NCI-H1436 (cell line): ENCODE data around the gene CMC4.

Source experiments
- DNase-seq: peaks from one replicate; lab custom pipeline; 2025; lab: John Stamatoyannopoulos, UW

The CMC4 gene, protein sequence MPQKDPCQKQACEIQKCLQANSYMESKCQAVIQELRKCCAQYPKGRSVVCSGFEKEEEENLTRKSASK

DNA sequence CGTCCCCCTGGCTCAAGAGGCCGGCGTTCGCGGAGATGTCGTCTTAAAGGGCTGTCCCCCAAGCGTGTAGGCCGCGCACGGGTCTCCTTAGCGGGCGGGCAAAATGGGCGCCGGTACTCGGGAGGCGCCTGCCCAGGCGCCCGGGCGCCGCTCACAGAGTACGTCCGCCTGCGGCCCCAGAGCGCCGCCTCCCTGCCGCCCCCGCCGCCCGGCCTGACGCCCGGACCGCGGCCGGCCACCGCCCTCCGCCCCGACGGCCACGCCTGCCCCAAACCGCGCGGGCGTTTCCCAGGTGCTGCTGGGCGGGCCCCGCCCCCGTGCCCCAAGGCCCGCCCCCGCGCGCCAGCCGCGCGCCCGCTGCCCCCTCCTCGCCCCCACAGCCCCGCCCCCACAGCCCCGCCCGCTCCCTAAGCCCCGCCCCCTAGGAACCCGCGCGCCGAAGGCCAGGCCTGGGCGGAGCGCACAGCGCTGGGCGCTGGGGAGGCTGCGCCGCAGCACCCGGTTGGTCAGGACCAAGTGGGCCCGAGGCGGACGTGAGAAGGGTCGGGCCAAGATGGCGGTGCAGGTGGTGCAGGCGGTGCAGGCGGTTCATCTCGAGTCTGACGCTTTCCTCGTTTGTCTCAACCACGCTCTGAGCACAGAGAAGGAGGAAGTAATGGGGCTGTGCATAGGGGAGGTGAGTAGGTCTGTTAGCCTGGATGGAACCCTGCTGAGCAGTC lies at the start of gene CMC4, which contains the start of the genes BRCC3 and MTCP1:
CMC4 (minus strand) TSS at position 162 of the 719 bp plus-strand sequence. CDS start 7,113 bp downstream, outside the sequence.
BRCC3 (plus strand) TSS at position 534 of the 719 bp plus-strand sequence; CDS start at position 554, 20 bp downstream.
MTCP1 (minus strand) TSS at position 162 of the 719 bp plus-strand sequence. CDS start 5,126 bp downstream, outside the sequence.
- peak; percentile 95 for DNase-seq

DNA sequence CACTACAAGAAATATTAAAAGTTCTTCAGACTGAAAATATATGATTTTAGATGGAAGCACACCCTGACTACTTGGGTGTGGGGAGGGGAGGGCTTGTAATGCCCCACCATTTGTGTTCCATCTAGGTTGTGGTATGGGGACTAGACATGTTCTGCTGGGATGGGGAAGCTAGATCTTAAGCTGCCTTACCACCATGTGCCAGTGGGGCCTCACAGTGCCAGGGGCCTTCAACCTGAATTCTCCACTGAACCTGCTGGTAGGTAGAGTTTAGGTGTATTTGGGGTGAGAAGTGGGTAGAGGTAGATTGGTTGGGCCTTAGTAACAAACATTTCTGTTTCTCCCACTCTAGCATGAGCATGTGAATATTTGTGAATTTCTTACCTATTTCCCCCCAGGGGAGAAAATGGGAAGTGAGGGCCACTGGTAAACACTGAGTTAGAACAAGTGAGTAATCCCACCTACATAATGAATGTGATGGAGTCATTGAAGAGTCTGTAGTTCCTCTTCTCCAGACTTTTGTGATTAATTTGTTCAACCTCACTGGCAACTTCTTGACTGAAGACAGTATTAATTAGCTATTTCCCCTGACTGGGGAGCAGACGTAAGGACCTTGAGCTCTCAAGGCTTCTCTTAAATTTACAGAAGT lies 44.4 kb upstream of the CMC4 start:
- DNase-seq: no peak

GRCh38 chrX:155113097-155113496 lies 42.2 kb upstream of the CMC4 start:
- no peak for DNase-seq

DNA sequence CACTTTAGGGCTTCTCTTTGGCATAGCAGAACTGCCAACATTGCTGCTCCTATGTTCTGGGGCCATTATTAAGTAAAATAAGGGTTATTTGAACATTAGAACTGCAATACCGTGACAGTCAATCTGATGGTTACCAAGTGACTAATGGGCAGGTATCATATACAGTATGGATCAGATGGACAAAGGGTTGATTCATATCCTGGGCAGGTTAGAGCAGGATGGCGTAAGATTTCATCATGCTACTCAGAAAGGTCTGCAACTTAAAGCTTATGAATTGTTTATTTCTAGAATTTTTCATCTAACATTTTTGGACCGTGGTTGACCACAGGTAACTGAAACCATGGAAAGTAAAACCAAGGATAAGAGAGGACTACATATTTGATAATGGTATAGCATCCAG lies 41.2 kb upstream of the CMC4 start:
- DNase-seq: no peak

GRCh38 chrX:155108427-155108826 lies 37.5 kb upstream of the CMC4 start:
- DNase-seq: no peak

GRCh38 chrX:155105919-155106318 lies 35.0 kb upstream of the CMC4 start:
- DNase-seq: no peak

DNA sequence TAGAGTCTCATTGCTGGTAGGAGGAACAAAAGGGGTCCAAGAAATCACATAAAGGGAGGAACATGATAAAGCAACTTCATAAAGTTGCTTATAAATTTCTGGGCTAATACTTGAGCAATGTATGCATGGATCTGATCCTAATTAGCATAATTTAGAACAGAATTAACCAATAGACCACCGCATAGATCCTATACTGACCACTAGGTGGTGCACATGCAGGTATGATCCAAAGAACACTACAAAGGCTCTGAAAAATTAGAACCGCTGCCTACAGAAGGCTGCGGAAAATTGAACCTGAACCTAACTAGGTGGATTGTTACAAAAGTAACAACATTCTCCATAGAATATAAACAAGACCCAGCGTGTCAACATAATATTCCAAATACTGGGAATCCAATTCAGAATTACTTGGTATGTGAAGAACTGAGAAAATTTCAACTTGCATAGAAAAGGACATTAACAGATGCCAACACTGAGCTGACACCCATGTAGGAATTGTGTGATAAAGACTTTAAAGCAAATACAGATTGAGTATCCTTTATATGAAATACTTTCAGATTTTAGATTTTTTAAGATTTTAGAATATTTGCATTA lies 23.6 kb upstream of the CMC4 start:
- peak; percentile 44 for DNase-seq

GRCh38 chrX:155086961-155087735 lies 16.2 kb upstream of the CMC4 start:
- DNase-seq: no peak

- DNase-seq: no peak
These were observed 15.4 kb upstream of the CMC4 start for GRCh38 chrX:155086202-155086840.

DNA sequence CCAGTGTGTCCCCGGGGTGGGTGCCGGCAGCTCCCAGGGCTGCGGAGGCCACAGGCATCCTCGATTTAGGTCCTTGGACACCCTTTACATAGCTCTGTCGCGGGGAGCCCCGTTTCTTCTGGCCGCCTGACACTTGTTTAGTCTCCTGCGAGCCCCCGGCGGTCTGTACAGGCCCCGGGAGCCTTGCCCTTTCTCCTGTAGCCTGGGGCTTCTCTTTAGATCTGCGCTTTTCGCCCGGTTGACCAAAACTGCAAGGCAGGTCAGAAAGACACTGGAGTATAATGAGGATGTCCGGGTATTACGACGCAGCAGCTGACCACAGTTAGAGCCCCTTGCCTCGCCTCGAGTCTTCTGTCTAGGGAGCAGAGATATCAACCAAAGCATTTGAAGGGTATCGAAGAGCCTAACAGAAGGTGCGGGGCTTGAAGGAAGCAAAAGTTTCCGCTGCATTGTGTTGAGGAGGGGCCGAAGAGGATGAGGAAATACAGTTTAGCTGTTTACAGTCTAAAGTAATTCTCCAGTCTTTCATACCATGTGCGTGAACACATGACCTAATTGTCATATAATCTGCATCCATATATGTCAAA lies 851 bp upstream of the CMC4 start:
- DNase-seq: no peak

DNA sequence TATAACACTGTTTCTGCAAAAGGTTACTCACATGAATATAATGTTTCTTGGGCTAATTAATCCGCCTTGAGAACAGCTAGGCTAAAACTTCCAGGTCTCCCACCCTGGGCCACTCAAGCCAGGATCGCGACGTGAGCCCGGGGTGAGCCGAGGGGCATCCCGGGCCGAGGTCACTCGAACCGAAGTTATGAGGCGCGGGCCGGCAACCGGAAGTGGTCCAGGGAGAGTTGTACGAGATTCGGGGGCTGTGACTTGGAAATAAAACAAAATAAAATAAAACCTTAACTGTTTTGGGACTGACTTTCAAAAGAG lies 317 bp downstream of the CMC4 start:
- DNase-seq: no peak

- no peak for DNase-seq
These were observed 898 bp downstream of the CMC4 start for GRCh38 chrX:155070038-155070437.

GRCh38 chrX:155069414-155069813 lies 1.5 kb downstream of the CMC4 start:
- DNase-seq: no peak

DNA sequence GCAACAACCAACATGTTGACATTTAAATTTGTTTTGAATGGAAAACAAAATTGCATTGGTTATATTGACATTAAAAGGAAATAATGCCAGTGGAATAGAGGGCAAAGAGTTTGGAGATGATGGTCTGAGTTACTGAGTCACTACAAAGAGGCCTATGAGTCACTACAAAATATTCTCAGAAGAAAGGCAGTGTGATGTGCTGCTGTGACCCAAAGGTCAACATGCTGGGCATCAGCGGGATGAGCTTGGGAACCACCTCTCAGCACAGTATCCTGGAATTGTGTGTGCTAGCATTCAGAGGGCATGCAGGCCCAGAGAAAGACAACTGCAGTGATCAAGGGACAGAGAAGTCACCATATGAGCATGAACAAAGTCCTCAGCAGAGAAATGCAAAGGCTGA lies 2.8 kb downstream of the CMC4 start:
- DNase-seq: no peak

- DNase-seq: no peak
These were observed 5.8 kb downstream of the CMC4 start for GRCh38 chrX:155065035-155065734.

DNA sequence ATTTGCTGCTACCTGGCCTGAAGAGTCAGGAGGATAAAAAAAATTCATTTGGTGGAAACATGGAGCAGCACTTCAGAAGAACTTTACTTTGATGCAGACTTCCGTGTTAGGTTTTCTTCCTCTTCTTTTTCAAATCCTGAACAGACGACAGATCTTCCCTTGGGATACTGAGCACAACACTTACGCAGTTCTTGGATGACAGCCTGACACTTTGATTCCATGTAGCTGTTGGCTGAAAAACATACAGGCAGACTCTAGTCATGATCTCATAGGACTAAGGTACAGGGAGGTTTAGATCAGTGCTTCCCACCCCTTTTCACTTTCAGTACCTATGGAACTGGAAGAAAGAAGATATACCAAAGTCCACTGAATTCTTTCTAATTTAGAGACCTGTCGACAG lies 9.2 kb downstream of the CMC4 start:
- no peak for DNase-seq

DNA sequence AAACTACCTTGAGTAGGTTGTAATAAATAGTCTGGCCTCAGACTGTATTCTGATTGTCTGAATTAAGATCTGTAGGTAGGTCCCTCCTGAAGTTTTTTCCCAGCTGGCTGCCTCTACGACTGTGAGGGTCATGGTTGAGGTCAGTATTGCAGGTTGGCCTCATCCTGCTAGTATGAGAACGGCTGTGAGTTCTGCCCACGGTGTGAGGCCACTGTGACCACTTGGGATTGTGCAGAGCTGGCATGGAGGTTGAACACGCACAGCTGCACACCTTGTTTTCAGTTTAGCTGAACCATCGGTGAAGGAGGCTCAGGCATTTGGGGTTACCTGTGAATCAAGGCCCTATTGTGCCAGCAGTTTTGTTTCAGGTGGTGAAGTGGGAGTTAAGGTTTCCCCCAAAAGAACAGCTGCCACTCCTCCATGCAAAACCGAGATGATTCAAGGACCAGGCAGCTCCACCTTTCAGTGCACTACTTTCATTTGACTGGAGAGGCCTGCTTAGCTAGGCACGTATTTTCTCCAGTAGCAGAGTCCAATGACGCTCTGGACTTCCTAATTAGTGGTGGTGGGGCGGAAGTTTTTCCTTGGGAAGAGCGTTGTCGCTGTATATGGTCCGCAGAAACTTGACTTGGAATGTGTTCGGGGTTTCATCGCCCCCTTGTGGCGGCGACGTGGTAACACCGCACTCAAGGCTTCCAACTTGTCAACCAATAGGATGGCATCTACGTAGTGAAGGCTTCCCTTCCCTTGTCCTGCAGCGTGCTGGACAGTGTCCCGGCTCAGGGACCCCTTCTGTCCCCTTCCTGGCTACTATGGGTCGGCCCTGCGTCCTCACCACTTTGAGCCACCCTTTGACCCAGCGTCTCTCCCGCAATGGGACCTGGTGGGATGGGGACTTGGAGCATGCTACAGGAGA lies 13.8 kb downstream of the CMC4 start:
- DNase-seq: peak; percentile 50

- no peak for DNase-seq
These were observed 14.5 kb downstream of the CMC4 start for GRCh38 chrX:155056471-155056870.

- DNase-seq: no peak
These were observed 15.4 kb downstream of the CMC4 start for GRCh38 chrX:155055494-155055893.

GRCh38 chrX:155054255-155054654 lies 16.7 kb downstream of the CMC4 start:
- no peak for DNase-seq
